Fibroblast of upper back skin (primary cell): ENCODE results near the gene PLAGL1.
"Not testable (repeated sequence)": the region's sequence is repeated elsewhere in the genome, so short reads cannot be mapped to it uniquely, and the experiment has no call there.

ENCODE experiments used
- DNase-seq: peaks from one replicate; pipeline ENCODE4 v3.0.0-alpha.2; 2013

PLAGL1 gene

DNA sequence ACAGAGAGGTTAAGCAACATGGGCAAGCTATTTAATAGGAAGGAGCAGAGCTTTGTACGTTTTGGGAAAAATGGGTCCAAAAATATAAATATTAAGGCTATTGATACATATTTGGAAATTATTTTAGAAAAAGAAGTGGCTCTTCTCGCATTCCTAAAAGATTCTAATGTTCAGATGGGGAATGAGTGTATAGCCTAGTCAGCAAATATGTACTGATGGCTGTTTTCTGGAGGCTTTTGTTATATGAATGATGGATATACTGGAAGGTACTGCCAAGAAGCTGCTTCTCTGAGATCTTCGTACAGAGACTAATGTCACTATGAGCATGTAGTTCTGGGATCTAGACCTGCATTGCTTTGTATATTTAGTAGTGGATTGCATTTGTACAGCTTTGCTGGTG lies 71.7 kb downstream of the PLAGL1 start:
- no peak for DNase-seq

- no peak for DNase-seq
Measured at GRCh38 chr6:143934867-143935266, 73.2 kb downstream of the PLAGL1 start.

- DNase-seq: no peak
Measured at GRCh38 chr6:143934331-143934730, 73.7 kb downstream of the PLAGL1 start.

DNA sequence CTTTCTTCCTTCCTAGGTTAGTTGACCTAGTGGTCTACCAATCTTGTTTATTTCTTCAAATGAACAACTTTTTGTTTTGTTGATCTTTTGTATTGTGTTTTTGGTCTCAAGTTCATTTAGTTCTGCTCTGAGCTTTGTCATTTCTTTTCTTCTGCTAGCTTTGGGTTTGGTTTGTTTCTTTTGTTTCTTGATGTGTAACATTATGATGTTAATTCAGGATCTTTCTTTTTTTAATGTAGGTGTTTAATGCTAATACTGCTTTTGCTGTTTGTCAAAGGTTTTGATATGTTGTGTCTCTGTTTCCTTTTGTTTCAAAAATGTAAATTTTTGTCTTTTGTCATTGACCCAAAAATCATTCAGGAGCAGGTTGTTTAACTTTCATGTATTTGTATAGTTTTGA lies 78.1 kb downstream of the PLAGL1 start:
- DNase-seq: no peak

DNA sequence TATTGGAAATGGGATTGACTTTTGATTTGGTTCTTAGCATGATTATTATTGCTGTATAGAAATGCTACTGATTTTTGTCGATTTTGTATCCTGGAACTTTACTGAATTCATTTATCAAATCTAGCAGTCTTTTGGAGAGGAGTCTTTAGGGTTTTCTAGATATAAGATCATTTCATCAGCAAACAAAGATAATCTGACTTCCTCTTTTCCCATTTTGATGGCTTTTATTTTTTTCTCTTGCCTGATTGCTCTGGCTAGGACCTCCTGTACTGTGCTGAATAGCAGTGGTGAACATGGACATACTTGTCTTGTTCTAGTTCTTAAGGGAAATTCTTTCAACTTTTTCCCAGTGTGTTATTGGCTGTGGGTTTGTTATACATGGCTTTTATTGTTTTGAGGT lies 79.2 kb downstream of the PLAGL1 start:
- no peak for DNase-seq

DNA sequence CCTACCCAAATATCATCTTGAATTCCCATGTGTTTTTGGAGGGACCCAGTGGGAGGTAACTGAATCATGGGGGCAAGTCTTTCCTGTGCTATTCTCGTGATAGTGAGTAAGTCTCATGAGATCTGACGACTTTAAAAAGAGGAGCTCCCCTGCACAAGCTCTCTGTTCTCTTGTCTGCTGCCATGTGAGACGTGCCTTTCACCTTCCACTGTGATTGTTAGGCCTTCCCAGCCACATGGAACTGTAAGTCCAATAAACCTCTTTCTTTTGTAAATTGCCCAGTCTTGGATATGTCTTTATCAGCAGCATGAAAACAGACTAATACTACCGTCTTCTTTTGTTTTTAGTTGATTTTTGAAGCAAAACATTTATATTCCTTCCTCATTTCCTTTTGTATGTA lies 91.0 kb downstream of the PLAGL1 start:
- DNase-seq: not testable (repeated sequence)

- no peak for DNase-seq
Measured at GRCh38 chr6:143912671-143913070, 95.4 kb downstream of the PLAGL1 start.

- no peak for DNase-seq
Measured at GRCh38 chr6:143911028-143911427, 97.0 kb downstream of the PLAGL1 start.

GRCh38 chr6:143902827-143903226 lies 105.2 kb downstream of the PLAGL1 start:
- DNase-seq: no peak

DNA sequence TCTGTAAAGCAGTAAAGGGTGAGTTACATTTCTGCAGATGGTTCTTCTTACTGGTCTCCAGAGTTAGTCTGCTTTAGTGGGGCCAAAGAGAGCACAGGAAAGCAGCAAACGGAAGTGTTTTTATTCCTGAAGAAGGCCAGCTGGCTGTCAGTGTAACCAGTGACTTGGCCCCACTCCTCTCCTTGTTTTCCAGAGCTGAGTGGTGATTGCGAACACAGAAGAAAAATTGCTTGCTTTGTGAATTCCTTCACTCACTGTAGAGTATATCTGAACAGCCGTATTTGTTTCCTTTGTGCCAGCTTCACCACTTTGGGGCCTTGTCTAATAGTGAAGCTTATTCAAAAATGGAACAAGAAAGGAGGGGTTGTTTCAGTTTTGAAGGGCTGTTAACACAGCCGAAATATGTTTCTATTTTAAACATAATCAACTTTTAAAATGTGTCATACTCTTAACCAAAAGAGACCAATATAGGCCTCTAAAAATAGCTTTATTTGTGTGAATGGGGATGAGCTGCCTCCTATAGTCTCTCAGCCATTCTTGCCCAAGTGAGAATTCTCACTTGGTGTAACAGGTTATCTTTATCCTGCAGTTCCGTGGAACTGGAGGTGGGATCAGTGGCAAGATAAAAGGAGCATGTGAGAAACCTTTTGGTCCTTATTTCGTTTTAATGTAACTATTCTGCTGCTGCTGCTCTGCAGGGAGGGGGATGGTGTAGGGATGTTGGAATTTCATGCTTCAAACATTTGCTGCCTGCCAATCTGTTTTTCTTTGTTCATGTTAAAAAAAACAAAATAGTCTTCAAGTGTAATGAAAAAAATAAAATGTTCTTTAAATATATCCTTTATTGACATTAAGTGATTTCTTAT lies 105.9 kb downstream of the PLAGL1 start:
- DNase-seq: peak; percentile 33

DNA sequence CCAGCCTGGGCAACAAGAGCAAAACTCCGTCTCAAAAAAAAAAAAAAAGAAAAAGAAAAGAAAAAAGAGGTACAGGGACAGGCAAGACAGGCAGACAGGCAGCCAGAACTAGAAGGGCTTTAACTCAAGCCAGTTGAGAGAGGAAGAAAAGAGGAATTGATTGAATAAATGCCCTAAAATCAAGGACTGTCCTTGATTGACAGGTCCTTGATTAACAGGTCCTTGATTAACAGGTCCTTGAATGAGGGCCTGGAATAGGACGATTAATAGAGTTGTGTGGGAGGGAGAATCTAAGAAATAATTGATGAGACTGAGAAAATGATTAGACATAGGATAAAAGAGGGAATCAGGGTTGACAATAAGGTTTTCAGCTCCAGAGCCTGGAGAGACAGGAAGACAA lies 107.7 kb downstream of the PLAGL1 start:
- no peak for DNase-seq

DNA sequence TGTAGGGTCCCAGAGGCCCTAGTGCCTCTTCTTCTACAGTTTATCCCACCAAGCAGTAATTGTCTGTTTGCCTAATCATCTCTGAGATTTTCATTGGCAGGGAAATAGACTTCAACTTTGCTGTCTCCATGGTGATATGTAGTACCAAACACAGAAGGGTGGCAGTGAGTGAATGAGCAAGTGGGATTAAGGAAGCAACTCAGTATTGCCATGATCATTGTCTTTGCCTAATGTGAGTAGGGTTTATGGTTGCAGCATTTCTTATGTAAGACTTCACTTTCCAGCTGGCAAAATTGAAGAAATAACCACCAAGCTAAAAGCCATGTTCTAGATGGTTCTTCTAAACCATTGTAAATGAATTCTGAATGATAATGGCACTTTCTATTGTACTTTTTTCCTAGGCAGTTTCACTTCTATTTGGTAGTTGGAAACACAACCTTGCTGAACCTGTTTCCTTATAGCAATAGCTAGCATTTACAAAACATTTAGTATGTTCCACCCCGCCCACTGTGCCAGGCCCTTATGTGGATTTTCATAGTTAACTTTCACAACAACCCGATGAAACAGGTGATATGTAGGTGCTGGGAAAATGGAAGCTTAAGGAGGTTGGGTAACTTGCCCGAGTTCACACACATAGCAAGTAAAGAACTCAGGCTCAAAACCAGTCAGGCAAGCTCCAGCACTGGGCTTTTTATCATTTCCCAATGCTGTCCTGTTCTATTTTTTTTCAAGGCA lies 111.8 kb downstream of the PLAGL1 start:
- no peak for DNase-seq

DNA sequence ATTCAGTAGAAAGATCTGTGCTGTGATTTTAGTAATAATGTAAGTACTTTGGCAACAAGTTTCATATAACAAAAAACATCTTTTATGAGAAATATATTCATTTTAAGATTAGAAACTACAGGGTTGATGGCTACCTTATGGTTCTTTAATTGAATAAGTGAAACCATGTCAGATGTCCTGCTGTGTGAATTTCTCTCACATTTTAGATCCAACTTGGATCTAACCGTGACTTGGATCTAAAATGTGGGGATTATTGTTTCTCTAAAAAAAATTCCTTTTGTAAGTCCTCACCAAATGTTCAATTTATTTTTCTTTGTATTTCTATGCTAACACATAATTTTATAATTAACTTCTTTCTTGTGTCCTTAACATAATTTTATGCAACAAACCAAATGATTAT lies 113.4 kb downstream of the PLAGL1 start:
- DNase-seq: no peak
